ENCODE results near the gene ZMYND8.
"Not testable (repeated sequence)": the region's sequence is repeated elsewhere in the genome, so short reads cannot be mapped to it uniquely, and the experiment has no call there.

Gene ZMYND8

DNA sequence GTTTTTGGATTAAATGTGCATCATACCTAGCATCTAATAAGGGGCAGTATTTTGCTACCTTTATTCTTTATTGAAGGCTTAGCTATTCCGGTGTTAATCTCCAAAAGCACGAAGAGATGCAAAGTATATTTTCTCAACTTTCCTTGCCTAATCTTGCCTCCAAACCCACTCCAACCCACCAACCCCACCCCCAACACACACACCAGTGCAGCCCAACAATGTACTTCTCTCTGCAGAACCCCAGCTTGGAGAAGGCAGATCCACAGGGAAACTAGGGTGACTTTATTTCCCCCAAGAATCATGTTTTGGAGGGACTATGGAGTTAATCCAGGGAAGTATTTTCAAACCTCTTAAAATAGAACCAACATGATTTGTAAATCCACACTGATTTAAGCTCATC lies 73.6 kb downstream of the ZMYND8 start:
- no peak for DNase-seq

DNA sequence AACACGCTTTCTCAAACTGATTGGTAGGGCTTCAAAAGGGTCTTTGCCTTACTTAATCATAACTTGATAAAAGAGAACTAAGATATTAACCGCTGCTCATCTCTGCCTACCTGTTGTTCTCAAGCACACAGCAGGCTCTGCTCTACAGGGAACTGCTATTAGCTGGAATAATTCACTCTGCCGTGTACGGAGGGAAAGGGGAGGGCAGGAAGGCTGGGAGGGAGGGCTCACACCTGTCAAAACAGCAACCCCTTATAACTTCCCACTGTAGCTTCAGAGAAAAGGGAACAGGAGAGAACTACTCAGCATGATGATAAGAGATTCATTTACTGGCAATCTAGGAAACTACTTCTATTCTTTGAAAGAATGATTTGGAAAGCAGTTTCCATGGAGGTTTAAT lies 75.1 kb downstream of the ZMYND8 start:
- no peak for DNase-seq

DNA sequence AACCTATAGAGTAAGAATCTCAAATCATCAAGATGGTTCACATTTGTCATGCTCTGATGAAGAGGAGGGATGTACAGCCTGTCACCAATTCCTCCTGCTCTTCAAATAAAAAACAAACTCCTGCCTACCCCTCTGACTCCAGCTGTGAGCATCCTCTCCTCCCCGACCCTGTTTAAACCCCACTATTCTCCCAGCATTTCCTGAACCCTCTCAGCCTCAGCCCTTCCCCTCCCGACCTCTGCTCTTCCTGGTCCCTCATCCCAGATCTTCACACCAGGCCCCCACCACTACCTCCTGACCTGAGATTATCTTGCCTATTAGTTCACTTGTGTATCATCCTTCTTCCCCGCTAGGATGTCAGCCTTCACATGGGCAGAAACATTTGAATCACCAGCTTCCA lies 75.8 kb downstream of the ZMYND8 start:
- DNase-seq: no peak

GRCh38 chr20:47280228-47280627 lies 76.3 kb downstream of the ZMYND8 start:
- DNase-seq: no peak

DNA sequence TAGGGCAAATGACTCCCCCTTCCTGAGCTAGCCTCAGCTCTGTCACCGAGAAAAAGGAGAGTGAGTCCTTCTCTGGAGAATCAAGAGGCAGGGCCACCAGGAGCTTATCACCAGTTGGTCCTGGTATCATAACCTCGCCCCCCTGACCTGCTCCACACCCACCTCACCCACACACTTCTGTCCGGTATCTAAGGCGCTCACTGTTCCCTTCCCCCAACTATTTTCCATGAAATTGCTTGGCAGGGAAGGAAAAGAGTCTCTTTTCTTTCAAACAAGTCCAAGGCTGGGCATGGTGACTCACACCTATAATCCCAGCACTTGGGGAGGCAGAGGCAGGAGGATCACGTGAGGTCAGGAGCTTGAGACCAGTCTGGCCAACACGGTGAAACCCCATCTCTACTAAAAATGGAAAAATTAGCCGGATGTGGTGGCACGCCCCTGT lies 77.6 kb downstream of the ZMYND8 start:
- no peak for DNase-seq

DNA sequence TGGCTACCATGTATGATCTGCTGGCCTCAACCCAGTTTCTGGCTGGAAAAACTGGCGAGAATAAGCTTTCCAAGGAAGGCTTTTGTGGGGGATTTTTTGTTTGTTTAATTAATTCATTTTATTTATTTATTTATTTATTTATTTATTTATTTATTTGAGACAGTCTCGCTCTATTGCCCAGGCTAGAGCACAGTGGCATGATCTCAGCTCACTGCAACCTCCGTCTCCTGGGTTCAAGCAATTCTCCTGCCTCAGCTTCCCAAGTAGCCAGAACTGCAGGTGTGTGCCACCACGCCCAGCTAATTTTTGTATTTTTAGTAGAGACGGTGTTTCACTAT lies 79.0 kb downstream of the ZMYND8 start:
- DNase-seq: not testable (repeated sequence)

- no peak for DNase-seq
These were observed 79.5 kb downstream of the ZMYND8 start for GRCh38 chr20:47276851-47277534.

- DNase-seq: no peak
These were observed 80.2 kb downstream of the ZMYND8 start for GRCh38 chr20:47276251-47276650.

- no peak for DNase-seq
These were observed 81.0 kb downstream of the ZMYND8 start for GRCh38 chr20:47275548-47275947.

GRCh38 chr20:47274401-47275108 lies 81.9 kb downstream of the ZMYND8 start:
- DNase-seq: no peak

- no peak for DNase-seq
These were observed 82.8 kb downstream of the ZMYND8 start for GRCh38 chr20:47273591-47274235.

DNA sequence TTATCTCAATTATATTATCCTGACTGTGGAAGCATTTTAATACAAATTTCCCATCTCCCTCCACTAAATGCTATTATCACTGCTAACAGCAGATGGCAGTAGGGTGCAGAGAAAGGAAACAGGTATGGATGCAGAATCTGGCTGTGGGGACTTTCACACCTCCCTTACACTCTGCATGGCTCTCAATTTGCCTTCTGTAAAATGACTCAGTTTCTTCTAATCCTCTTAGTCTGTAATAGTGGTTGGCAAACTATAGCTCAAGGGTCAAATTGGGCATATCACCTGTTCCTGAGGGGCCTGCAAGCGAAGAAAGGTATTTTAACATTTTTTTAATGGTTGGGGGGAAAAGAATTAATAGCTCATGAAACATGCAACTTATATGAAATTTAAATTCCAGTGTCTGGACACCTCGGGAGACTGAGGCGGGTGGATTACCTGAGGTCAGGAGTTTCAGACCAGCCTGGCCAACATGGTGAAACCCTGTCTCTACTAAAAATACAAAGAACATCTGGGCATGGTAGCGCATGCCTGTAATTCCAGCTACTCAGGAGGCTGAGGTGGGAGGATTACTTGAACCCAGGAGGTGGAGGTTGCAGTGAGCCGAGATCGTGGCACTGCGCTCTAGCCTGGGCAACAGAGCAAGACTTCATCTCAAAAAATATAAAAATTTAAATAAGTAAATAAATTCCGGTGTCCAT lies 83.5 kb downstream of the ZMYND8 start:
- DNase-seq: peak; percentile 66

DNA sequence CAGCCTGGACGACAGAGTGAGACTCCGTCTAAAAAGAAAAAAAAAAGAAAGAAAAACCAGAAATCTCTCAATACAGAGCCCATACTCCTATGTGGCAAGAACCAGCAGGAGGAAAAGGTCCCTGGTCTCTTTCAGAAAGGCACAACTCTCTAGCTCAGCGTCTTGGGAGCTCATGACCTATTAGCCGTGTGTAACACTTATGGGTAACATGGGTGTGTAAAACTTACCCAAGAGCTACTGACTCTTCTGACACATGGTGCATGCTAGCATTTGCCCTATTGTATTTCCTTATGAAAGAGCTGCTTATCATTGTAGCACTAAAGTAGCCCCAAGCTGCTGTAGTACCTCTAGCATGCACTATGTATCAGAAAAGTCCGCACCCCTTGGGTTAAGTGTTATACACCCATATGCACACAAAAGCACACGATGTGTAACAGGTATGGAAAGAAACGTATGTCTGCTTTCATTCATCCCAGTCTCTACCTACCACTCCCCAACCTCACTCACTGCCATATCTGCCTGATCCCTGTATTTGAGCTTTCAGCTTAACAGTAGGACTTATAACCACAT lies 85.4 kb downstream of the ZMYND8 start:
- no peak for DNase-seq

- no peak for DNase-seq
These were observed 87.0 kb downstream of the ZMYND8 start for GRCh38 chr20:47269309-47270165.

DNA sequence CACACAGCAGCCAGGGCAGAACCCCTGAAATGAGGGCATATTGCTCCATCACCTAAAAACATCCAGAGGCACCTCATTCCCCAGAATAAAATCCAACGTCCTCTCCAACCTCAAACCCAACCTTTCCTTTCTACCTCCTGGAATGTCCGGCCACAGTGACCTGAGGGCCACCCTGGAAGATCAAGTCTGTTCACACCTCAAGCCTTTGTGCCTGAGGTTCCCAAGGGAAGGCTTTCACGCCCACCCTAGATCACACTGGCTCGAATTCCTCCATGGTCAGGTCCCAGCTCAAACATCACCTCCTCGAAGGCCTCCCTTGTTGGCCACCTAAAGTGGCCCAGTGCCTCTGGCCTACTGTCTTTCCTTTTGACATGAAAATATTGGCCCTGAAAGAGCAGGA lies 88.9 kb downstream of the ZMYND8 start:
- DNase-seq: no peak

- DNase-seq: no peak
These were observed 89.5 kb downstream of the ZMYND8 start for GRCh38 chr20:47266847-47267515.

GRCh38 chr20:47265984-47266383 lies 90.5 kb downstream of the ZMYND8 start:
- no peak for DNase-seq

DNA sequence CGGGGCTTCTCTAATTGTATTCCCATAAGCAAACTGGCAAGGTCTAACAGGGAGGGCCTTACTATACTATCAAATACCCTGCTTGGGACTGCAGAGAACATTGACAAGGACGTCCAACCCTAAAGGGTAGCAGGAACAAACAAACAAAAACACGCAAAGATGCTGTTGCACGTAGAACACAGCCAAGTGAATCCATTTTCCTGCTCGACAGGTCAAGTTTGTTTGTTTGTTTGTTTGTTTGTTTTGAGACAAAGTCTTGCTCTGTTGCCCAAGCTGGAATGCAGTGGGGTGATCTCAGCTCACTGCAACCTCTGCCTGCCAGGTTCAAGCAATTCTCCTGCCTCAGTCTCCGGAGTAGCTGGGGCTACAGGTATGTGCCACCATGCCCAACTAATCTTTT lies 91.3 kb downstream of the ZMYND8 start:
- no peak for DNase-seq

- DNase-seq: not testable (repeated sequence)
These were observed 92.2 kb downstream of the ZMYND8 start for GRCh38 chr20:47264137-47264769.

- peak; percentile 69 for DNase-seq
These were observed 92.9 kb downstream of the ZMYND8 start for GRCh38 chr20:47263465-47264084.

DNA sequence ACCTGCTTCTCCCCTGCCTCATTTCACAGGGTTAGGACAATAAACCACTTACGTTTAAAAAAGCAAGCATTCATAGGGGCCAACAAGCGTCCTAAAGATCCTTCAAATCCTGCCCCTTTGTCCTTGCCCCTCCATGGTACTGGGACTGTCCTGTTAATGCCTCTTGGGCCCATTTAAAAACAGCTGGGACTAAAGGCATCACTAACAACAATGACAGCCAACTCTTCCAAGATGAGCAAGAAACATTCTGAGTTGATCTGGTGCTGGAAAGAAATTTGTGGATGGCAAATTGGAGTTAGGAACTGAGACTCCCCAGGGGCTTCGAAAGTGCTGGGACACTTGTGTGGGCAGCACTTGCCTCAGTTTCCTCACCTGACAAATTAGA lies 93.4 kb downstream of the ZMYND8 start:
- no peak for DNase-seq
